HEK293 (cell line): ENCODE measurements around the gene MORF4L2.

ENCODE experiments used
- CTCF ChIP-seq: fragments of 450-650 bp; formaldehyde crosslinking; IDR thresholded peaks from 2 replicates; pipeline ENCODE4 v1.5.1; 2016; ENCODE audit warnings: missing biosample characterization, missing genetic modification characterization
- FEZF1 ChIP-seq: fragments of 450-650 bp; formaldehyde crosslinking; IDR thresholded peaks from 2 replicates; pipeline ENCODE4 v1.5.1; 2016; ENCODE audit warnings: missing biosample characterization, missing genetic modification characterization
- HIC1 ChIP-seq: fragments of 450-650 bp; formaldehyde crosslinking; IDR thresholded peaks from 2 replicates; pipeline ENCODE4 v1.5.1; 2016; ENCODE audit warnings: missing biosample characterization, missing genetic modification characterization
- HOXA7 ChIP-seq: sonication (generic); formaldehyde crosslinking; IDR thresholded peaks from 2 replicates; pipeline ENCODE4 v1.8.1; 2022; ENCODE audit warnings: missing genetic modification reagents, borderline replicate concordance
- KLF1 ChIP-seq: fragments of 450-650 bp; formaldehyde crosslinking; IDR thresholded peaks from 2 replicates; pipeline ENCODE4 v1.5.1; 2016; ENCODE audit warnings: missing biosample characterization, missing genetic modification characterization
- KLF9 ChIP-seq: fragments of 450-650 bp; formaldehyde crosslinking; IDR thresholded peaks from 2 replicates; pipeline ENCODE4 v1.5.1; 2016; ENCODE audit warnings: missing biosample characterization, missing genetic modification characterization, low read depth
- MEIS1 ChIP-seq: sonication (generic); formaldehyde crosslinking; IDR thresholded peaks from 2 replicates; pipeline ENCODE4 v1.8.1; 2022; ENCODE audit warnings: missing genetic modification reagents, mild to moderate bottlenecking, borderline replicate concordance
- PATZ1 ChIP-seq: fragments of 450-650 bp; formaldehyde crosslinking; IDR thresholded peaks from 2 replicates; pipeline ENCODE4 v1.5.1; 2016; ENCODE audit warnings: missing biosample characterization, missing genetic modification characterization
- PRDM4 ChIP-seq: fragments of 450-650 bp; formaldehyde crosslinking; IDR thresholded peaks from 2 replicates; pipeline ENCODE4 v1.5.1; 2017; ENCODE audit warnings: missing biosample characterization, missing genetic modification characterization
- SP7 ChIP-seq: fragments of 450-650 bp; formaldehyde crosslinking; IDR thresholded peaks from 2 replicates; pipeline ENCODE4 v1.5.1; 2016; ENCODE audit warnings: missing biosample characterization, missing genetic modification characterization
- TRIM28 ChIP-seq: IDR thresholded peaks from 2 replicates; pipeline ENCODE4 v1.6.1; 2011; ENCODE audit warnings: low read length, control low read depth, borderline replicate concordance
- YY1 ChIP-seq: fragments of 450-650 bp; formaldehyde crosslinking; IDR thresholded peaks from 2 replicates; pipeline ENCODE4 v1.5.1; 2018; ENCODE audit warnings: missing biosample characterization, missing genetic modification characterization
- ZBTB17 ChIP-seq: fragments of 450-650 bp; formaldehyde crosslinking; IDR thresholded peaks from 2 replicates; pipeline ENCODE4 v1.5.1; 2016; ENCODE audit warnings: missing biosample characterization, missing genetic modification characterization
- ZBTB26 ChIP-seq: fragments of 450-650 bp; formaldehyde crosslinking; optimal IDR thresholded peaks from 2 replicates; pipeline ENCODE3; 2016; ENCODE audit warnings: missing biosample characterization, mild to moderate bottlenecking, missing genetic modification characterization
- ZBTB48 ChIP-seq: fragments of 450-650 bp; formaldehyde crosslinking; IDR thresholded peaks from 2 replicates; pipeline ENCODE4 v1.5.1; 2016; ENCODE audit warnings: missing biosample characterization, missing genetic modification characterization
- ZFHX2 ChIP-seq: fragments of 450-650 bp; formaldehyde crosslinking; conservative IDR thresholded peaks from 2 replicates; pipeline ENCODE4 v1.5.1; 2016; ENCODE audit warnings: missing biosample characterization, missing genetic modification characterization
- ZNF112 ChIP-seq: fragments of 450-650 bp; formaldehyde crosslinking; IDR thresholded peaks from 2 replicates; pipeline ENCODE4 v1.5.0; 2017; ENCODE audit warnings: missing biosample characterization, missing genetic modification characterization
- ZNF211 ChIP-seq: fragments of 450-650 bp; formaldehyde crosslinking; IDR thresholded peaks from 2 replicates; pipeline ENCODE4 v1.5.1; 2016; ENCODE audit warnings: low read depth, missing biosample characterization, missing genetic modification characterization
- ZNF24 ChIP-seq: fragments of 450-650 bp; formaldehyde crosslinking; IDR thresholded peaks from 2 replicates; pipeline ENCODE4 v1.5.1; 2016; ENCODE audit warnings: missing biosample characterization, missing genetic modification characterization
- ZNF302 ChIP-seq: fragments of 450-650 bp; formaldehyde crosslinking; IDR thresholded peaks from 2 replicates; pipeline ENCODE4 v1.5.1; 2016; ENCODE audit warnings: missing biosample characterization, missing genetic modification characterization, low read depth
- ZNF324 ChIP-seq: fragments of 450-650 bp; formaldehyde crosslinking; IDR thresholded peaks from 2 replicates; pipeline ENCODE4 v1.5.1; 2016; ENCODE audit warnings: missing biosample characterization, missing genetic modification characterization
- ZNF335 ChIP-seq: fragments of 450-650 bp; formaldehyde crosslinking; conservative IDR thresholded peaks from 2 replicates; pipeline ENCODE4 v1.5.1; 2016; ENCODE audit warnings: missing biosample characterization, missing genetic modification characterization
- ZNF37A ChIP-seq: fragments of 450-650 bp; IDR thresholded peaks from 2 replicates; pipeline ENCODE4 v1.5.1; 2018; ENCODE audit warnings: missing biosample characterization, missing genetic modification characterization
- ZNF549 ChIP-seq: fragments of 450-650 bp; IDR thresholded peaks from 2 replicates; pipeline ENCODE4 v1.5.1; 2018; ENCODE audit warnings: missing biosample characterization, missing genetic modification characterization, mild to moderate bottlenecking, inconsistent platforms, moderate library complexity
- ZNF558 ChIP-seq: fragments of 450-650 bp; formaldehyde crosslinking; IDR thresholded peaks from 2 replicates; pipeline ENCODE4 v1.5.1; 2016; ENCODE audit warnings: missing biosample characterization, missing genetic modification characterization
- ZNF571 ChIP-seq: fragments of 450-650 bp; formaldehyde crosslinking; IDR thresholded peaks from 2 replicates; pipeline ENCODE4 v1.5.0; 2017; ENCODE audit warnings: missing biosample characterization, missing genetic modification characterization
- ZNF660 ChIP-seq: fragments of 450-650 bp; IDR thresholded peaks from 2 replicates; pipeline ENCODE4 v1.5.1; 2018; ENCODE audit warnings: missing biosample characterization, mild to moderate bottlenecking, missing genetic modification characterization
- ZNF692 ChIP-seq: fragments of 450-650 bp; formaldehyde crosslinking; IDR thresholded peaks from 2 replicates; pipeline ENCODE4 v1.5.1; 2016; ENCODE audit warnings: missing biosample characterization, missing genetic modification characterization
- ZNF768 ChIP-seq: fragments of 450-650 bp; formaldehyde crosslinking; IDR thresholded peaks from 2 replicates; pipeline ENCODE4 v1.5.1; 2018; ENCODE audit warnings: missing biosample characterization, mild to moderate bottlenecking, missing genetic modification characterization

Gene MORF4L2

GRCh38 chrX:103629318-103630170, 57.0 kb downstream of the MORF4L2 start (continued):
- TF ChIP-seq YY1 (tag by site-specific recombination): peak; percentile 59
- TF ChIP-seq ZNF37A (tag by site-specific recombination): no peak
- TF ChIP-seq ZFHX2: peak; percentile 72; the same call in 1 of the 2 replicates
- TF ChIP-seq ZNF768 (tag by site-specific recombination): no peak
- no peak for TF ChIP-seq MEIS1
- peak; percentile 84 for TF ChIP-seq KLF9 (tag by site-specific recombination)
- peak; percentile 91 for TF ChIP-seq CTCF (tag by site-specific recombination)
- TF ChIP-seq FEZF1: no peak
- peak; percentile 94 for TF ChIP-seq PATZ1 (tag by site-specific recombination)
- TF ChIP-seq KLF1 (tag by site-specific recombination): peak; percentile 64
- no peak for TF ChIP-seq ZNF211 (tag by site-specific recombination)
- TF ChIP-seq ZNF335 (tag by site-specific recombination): peak; percentile 64
- peak; percentile 63 for TF ChIP-seq ZBTB26 (tag by site-specific recombination)
- peak; percentile 34; the same call in 1 of the 2 replicates for TF ChIP-seq ZNF24 (tag by site-specific recombination)
- TF ChIP-seq ZNF112 (tag by site-specific recombination): no peak
- TF ChIP-seq ZNF324 (tag by site-specific recombination): no peak
- TF ChIP-seq HIC1 (tag by site-specific recombination): no peak
- TF ChIP-seq ZNF571: no peak
- no peak for TF ChIP-seq ZNF558 (tag by site-specific recombination)
- no peak for TF ChIP-seq PRDM4 (tag by site-specific recombination)
- TF ChIP-seq SP7: peak; percentile 41; the same call in 1 of the 2 replicates
- no peak for TF ChIP-seq ZNF302 (tag by site-specific recombination)
- peak; percentile 36; the same call in 1 of the 2 replicates for TF ChIP-seq ZNF692 (tag by site-specific recombination)
- TF ChIP-seq HOXA7 (CRISPR knock-in tag): no peak
- no peak for TF ChIP-seq ZNF549 (tag by site-specific recombination)
- peak; percentile 46; the same call in 1 of the 2 replicates for TF ChIP-seq ZBTB48 (tag by site-specific recombination)
- peak; percentile 81 for TF ChIP-seq TRIM28
- peak; percentile 34; the same call in 1 of the 2 replicates for TF ChIP-seq ZBTB17 (tag by site-specific recombination)
- TF ChIP-seq ZNF660 (tag by site-specific recombination): 0 out of 2 replicates have a peak, but pooled peaks have one; percentile 25
